ENCODE data around the gene MYO1B.

MYO1B gene

DNA sequence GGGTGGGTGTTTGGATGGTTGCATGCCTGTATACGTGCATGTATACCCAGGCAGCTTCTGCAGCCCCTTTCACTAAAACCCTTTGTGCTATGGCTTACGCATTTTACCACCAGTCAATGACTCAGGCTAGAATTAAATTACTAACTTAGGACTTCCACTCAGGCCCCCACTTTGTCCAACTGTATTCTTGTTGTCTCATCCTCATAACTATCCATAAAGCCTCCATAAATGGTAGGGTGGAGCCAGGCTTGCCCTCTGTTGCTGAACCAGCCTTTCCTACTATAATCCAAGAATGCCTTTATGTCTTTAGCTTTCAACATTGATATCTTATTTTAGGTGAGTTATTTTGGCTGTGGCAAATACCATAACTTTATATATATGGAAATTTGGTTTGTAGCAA, 119.9 kb downstream of the MYO1B start:
- no peak for DNase-seq

- DNase-seq, result peak; percentile 80
These were observed 121.0 kb downstream of the MYO1B start for GRCh38 chr2:191366199-191366598.

- no peak for DNase-seq
These were observed 123.8 kb downstream of the MYO1B start for GRCh38 chr2:191369034-191369433.

GRCh38 chr2:191374366-191374765, 129.2 kb downstream of the MYO1B start:
- no peak for DNase-seq

GRCh38 chr2:191374939-191375338, 129.7 kb downstream of the MYO1B start:
- DNase-seq, result no peak

DNA sequence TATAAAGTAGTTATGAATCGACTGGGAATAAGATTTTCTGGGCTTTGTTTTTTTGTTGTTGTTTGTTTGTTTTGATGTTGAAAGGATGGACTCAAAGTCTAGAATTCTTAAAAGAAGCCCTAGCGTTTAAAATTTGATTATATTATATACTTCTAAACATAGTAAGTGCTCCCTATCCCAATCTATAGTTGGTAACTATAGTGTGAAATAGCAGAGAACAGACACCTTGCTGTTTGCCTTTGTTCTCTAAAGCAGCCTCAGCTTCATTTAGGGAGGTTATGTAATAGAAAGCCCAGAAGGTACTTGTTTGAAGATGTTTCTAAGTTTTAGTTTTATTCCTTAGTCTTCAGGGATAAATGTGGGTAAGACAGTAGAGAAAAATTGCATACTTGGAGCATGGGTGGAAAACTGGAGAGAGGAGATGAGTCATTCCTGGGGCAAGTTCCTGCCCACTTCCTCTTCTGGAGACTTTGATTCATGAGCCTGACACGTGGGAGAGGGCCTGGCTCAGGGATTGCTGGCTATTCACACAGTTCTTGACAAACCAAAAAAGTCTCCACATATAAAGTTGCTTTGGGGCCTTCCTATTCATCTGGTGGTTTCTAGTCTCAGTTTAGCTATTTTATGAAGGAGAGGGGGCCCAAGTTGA, 131.9 kb downstream of the MYO1B start:
- peak; percentile 94 for DNase-seq

DNA sequence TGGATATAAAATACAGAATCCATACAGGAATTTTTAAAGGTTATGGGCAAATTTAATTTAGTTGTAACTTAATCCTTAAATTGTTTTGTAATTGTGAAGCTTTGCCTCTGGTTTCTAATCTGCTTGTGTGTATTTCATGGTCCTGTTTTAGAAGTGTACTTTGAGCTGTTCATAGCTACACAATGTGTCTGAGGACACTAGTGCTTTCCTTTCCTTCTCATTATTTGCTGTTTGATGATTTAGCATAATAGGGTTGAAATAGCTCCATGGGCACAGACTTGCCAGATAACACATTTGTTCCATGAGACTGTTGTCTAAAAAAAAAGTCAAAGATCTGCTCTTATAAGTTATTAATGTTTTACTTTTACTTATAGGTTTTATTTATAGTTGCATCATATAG, 134.2 kb downstream of the MYO1B start:
- DNase-seq, result no peak

DNA sequence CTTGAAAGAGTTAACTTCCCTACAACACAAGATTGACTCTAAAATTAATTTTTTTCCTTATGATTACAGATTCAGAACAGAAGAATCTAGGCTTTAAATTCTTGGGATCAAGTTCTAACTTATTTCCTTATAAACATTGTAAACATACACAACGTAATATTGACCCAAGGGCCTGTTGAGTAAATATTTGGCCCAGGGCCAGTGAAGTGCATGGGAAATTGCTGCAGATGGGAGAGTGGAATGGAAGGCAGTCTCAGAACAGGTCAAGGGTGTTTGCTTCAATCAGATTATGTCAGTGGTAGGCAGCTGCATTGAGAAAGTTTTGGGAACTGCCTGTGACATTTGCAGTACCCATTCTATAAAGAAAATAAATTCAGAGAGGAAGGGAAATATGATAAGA, 137.6 kb downstream of the MYO1B start:
- DNase-seq, result no peak

DNA sequence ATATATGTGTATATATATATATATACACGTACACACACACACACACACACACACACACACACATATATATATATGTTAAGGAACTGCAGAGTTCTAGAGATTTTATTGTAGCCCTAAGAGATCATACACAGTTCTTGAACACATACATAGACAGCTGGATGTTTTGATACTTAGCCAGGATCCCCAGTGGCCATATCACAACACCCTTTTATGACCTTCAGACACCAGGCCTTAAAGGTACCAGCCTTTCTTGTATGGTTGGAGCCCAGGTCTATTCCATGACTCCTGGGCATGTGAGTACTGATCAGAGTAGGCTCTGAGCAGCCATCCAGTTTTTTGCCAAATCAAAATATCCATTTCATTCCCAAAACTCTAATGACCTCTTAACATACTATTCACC, 138.3 kb downstream of the MYO1B start:
- DNase-seq, result no peak

DNA sequence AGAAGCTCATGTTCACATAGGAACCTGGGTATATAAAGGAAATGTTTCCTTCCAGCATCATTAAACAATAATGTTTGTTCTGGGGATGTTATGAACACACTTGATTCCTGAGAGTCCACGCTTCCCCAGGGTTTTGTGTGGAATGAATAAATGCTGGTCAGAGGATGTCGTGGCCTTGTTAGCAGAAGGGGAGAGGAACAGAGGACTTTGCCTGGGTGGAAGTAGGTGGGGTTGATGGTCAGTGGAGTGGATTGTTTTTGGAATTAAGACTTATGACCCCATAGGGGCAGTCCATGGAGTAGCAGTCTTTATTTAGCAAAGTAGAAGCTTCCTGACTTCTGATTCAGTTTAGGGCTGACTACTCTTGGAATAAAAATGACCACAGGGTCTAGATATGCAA, 139.6 kb downstream of the MYO1B start:
- no peak for DNase-seq

GRCh38 chr2:191385416-191386160, 140.4 kb downstream of the MYO1B start:
- no peak for DNase-seq

GRCh38 chr2:191386938-191387536, 141.8 kb downstream of the MYO1B start:
- DNase-seq, result peak; percentile 91

GRCh38 chr2:191389288-191389687, 144.1 kb downstream of the MYO1B start:
- DNase-seq, result no peak

DNA sequence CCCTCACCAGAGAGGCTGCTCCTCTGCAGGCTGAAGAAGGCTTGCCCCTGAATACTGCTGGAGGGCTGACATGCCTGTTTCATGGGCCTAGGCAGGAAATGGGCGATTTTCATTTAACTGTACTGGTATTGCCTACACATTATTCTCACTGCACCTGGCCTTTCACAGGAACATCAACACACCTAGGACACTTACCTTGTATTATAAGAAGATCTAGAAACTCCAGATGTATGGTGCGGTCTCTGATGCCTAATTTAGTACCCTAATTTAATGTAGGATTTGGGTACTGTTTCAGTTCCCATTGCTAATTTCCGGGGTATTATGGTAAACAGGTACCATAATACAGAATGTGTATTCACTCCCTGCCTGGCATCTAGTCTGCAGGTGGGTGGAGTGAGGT, 146.0 kb downstream of the MYO1B start:
- no peak for DNase-seq

DNA sequence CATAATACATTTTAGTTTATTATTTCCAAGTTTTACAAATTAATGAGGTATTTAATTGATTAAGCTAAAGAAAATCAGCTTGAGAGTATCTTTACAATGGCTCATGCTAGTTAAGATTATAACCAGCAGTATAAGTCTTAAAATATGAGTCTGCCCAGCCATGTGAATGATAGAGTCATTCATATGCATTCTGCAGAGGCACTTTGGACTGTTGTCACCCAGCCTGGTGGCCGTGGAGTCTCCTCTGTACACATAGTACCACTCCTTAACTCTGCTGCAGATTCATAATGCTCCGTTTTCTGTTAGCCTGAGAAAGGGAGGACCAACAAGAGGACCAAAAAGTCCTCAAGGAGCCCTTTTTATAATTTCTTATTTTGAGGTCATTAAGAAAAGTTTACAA, 148.8 kb downstream of the MYO1B start:
- no peak for DNase-seq

GRCh38 chr2:191396794-191397193, 151.6 kb downstream of the MYO1B start:
- no peak for DNase-seq

GRCh38 chr2:191399601-191400000, 154.4 kb downstream of the MYO1B start:
- no peak for DNase-seq

DNA sequence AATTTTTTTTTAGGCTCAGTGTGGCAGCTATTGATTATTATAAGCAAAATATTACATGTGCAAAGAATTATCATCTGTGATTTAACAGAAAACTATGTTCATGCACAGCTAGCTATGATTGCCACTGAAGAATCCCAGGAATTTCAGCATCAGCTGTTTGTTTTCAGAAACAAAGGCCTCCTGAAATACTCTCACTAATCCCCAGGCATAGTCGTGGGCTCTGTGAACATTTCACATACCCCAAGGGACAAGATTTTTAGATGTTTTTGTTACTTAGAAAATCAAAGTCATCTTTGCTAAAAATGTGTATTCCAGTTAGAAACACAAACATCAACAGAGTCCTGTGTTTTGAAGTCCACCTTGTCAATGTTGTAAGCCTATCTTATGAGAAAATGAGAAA, 156.1 kb downstream of the MYO1B start:
- peak; percentile 87 for DNase-seq

GRCh38 chr2:191402966-191403565, 157.9 kb downstream of the MYO1B start:
- no peak for DNase-seq

- peak; percentile 55 for DNase-seq
These were observed 159.4 kb downstream of the MYO1B start for GRCh38 chr2:191404568-191404991.

DNA sequence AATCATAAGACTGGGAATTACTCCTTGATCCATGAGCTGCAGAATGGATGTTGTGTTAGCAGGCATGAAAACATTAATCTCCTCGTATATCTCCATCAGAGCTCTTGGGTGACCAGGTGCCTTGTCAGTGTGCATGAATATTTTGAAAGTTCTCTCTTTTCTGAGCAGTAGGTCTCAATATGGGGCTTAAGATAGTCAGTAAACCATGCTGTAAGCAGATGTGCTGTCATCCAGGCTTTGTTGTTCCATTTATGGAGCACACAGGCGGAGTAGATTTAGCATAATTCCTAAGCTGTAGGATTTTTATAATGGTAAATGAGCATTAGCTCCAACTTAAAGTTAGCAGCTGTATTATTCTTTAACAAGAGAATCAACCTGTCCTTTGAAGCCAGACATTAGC, 160.3 kb downstream of the MYO1B start:
- no peak for DNase-seq

GRCh38 chr2:191410646-191411436, 165.6 kb downstream of the MYO1B start:
- no peak for DNase-seq

GRCh38 chr2:191411472-191411871, 166.3 kb downstream of the MYO1B start:
- DNase-seq, result no peak

All from fibroblast of upper back skin (primary cell).